Endothelial cell of umbilical vein (primary cell): ENCODE results near the gene ZC2HC1B. TPM values are rescaled to one million over a fixed set of nuclear protein-coding genes. Genes with fewer than 3 reads are reported as not detected.

Experiments used
- BruUV-seq: library from RNA; stranded (reverse); fragments of 400-500 nt; replicated peaks from 2 replicates; lab custom pipeline; 2021; lab: Mats Ljungman, UMichigan
- CTCF ChIA-PET: fragments of 300-600, 350-600 bp; sonication (Branson Sonifier 250); formaldehyde crosslinking; loops from one replicate; lab custom pipeline; 2021; ENCODE audit warnings: antibody characterized with exemption, inconsistent platforms; lab: Charles Lee
- POLR2A ChIA-PET: fragments of 300-600, 350-600 bp; sonication (Branson Sonifier 250); formaldehyde crosslinking; loops from one replicate; lab custom pipeline; 2021; ENCODE audit warnings: antibody characterized with exemption, inconsistent platforms; lab: Charles Lee
- DNase-seq: peaks from one replicate; pipeline ENCODE4 v3.0.0-alpha.2; 2011; ENCODE audit warnings: low read depth, low spot score
- FAIRE-seq: peaks from 2 replicates; lab custom pipeline; 2011; peaks lifted over from hg19 to GRCh38; lab: Jason Lieb, UNC
- H2AFZ ChIP-seq: 2 replicates; pipeline ENCODE4 v1.6.0; 2012; ENCODE audit warnings: low read depth, low read length, control low read depth, inconsistent platforms
- H3K27ac ChIP-seq: 2 replicates; pipeline ENCODE4 v1.5.1; 2011; ENCODE audit warnings: low read depth, mild to moderate bottlenecking, control low read depth, low read length, moderate library complexity; ENCODE audit not compliant: insufficient read depth
- H3K27me3 ChIP-seq, 2 experiments: 2 replicates each; pipeline versions ENCODE4 v1.6.0 to v1.6.1; 2011; ENCODE audit warnings: low read length in 2 of 2, mixed read lengths in 1 of 2; ENCODE audit not compliant: control insufficient read depth in 2 of 2, insufficient read depth in 2 of 2
- H3K36me3 ChIP-seq, 2 experiments: 2 replicates in 1 of 2; 3 replicates in 1 of 2; pipeline ENCODE4 v1.5.1; 2011; ENCODE audit warnings: low read length in 2 of 2, mild to moderate bottlenecking in 1 of 2, moderate library complexity in 1 of 2; ENCODE audit not compliant: control insufficient read depth in 2 of 2, insufficient read depth in 2 of 2; ENCODE audit errors: extremely low read depth in 1 of 2
- H3K4me1 ChIP-seq: 3 replicates; pipeline ENCODE4 v1.5.1; 2011; ENCODE audit warnings: mild to moderate bottlenecking, low read length; ENCODE audit not compliant: control insufficient read depth, insufficient read depth; ENCODE audit errors: extremely low read depth
- H3K4me2 ChIP-seq: 2 replicates; pipeline ENCODE4 v1.6.1; 2011; ENCODE audit warnings: low read length, control low read depth, mixed read lengths; ENCODE audit not compliant: insufficient read depth
- H3K4me3 ChIP-seq, 3 experiments: fragments of 200-600 bp in 1 of 3; sonication (generic), shearing (Covaris generic) in 1 of 3; replicated peaks in 1 of 3; 2 replicates each; pipeline ENCODE4 v1.5.1; 2011 to 2016; ENCODE audit warnings: control low read depth in 3 of 3, low read length in 3 of 3, mild to moderate bottlenecking in 2 of 3, inconsistent platforms in 1 of 3, low read depth in 1 of 3, moderate library complexity in 1 of 3; ENCODE audit not compliant: insufficient read depth in 1 of 3
- H3K79me2 ChIP-seq: 2 replicates; pipeline ENCODE4 v1.6.0; 2012; ENCODE audit warnings: low read length, inconsistent platforms; ENCODE audit not compliant: control insufficient read depth, insufficient read depth
- H3K9ac ChIP-seq: replicated peaks from 2 replicates; pipeline ENCODE3; 2011; ENCODE audit warnings: low read length, control low read depth; ENCODE audit not compliant: insufficient read depth; ENCODE audit errors: extremely low read depth
- H3K9me1 ChIP-seq: replicated peaks from 3 replicates; pipeline ENCODE4 v1.6.0; 2011; ENCODE audit warnings: mild to moderate bottlenecking, low read length; ENCODE audit not compliant: control insufficient read depth, insufficient read depth; ENCODE audit errors: extremely low read depth
- H3K9me3 ChIP-seq: replicated peaks from 2 replicates; pipeline ENCODE4 v1.5.1; 2012; ENCODE audit warnings: low read length, inconsistent platforms; ENCODE audit not compliant: control insufficient read depth, insufficient read depth
- H4K20me1 ChIP-seq: replicated peaks from 2 replicates; pipeline ENCODE3; 2011; ENCODE audit warnings: mild to moderate bottlenecking, low read length; ENCODE audit not compliant: control insufficient read depth, insufficient read depth; ENCODE audit errors: extremely low read depth
- EZH2 ChIP-seq: IDR thresholded peaks from 2 replicates; pipeline ENCODE4 v1.6.1; 2012; ENCODE audit warnings: borderline replicate concordance, low read depth, mild to moderate bottlenecking, moderate library complexity, low read length, inconsistent platforms; ENCODE audit not compliant: severe bottlenecking
- FOS ChIP-seq: IDR thresholded peaks from 2 replicates; pipeline ENCODE4 v1.6.1; 2011; ENCODE audit warnings: mild to moderate bottlenecking, low read length, moderate library complexity, borderline replicate concordance; ENCODE audit not compliant: insufficient read depth
- GATA2 ChIP-seq: IDR thresholded peaks from 2 replicates; pipeline ENCODE4 v1.7.0; 2011; ENCODE audit warnings: low read depth, mild to moderate bottlenecking, moderate library complexity, mixed read lengths, low read length; ENCODE audit not compliant: insufficient read length, insufficient read depth
- JUN ChIP-seq: IDR thresholded peaks from 2 replicates; pipeline ENCODE4 v1.6.1; 2011; ENCODE audit warnings: borderline replicate concordance, low read depth; ENCODE audit not compliant: insufficient read length, insufficient read depth
- MYC ChIP-seq: IDR thresholded peaks from one replicate; pipeline ENCODE4 v1.6.1; 2011; ENCODE audit warnings: mild to moderate bottlenecking, low read depth, low read length
- POLR2A ChIP-seq: IDR thresholded peaks from 2 replicates; pipeline ENCODE4 v1.6.1; 2012; ENCODE audit warnings: low read depth, mild to moderate bottlenecking, control low read depth, low read length
- POLR2AphosphoS5 ChIP-seq: IDR thresholded peaks from 2 replicates; pipeline ENCODE4 v1.6.1; 2012; ENCODE audit warnings: low read depth, mild to moderate bottlenecking, control low read depth, low read length, moderate library complexity; ENCODE audit not compliant: insufficient read depth
- dilution Hi-C: fragments of 300-500 bp; cut with MboI; formaldehyde crosslinking; loops from one replicate; pipeline ENCODE4 v1.15.0; 2019; ENCODE audit warnings: low sequenced_read_pairs; ENCODE audit not compliant: extremely low pct_ligation_motif_present
- intact Hi-C: fragments of 100-400 bp; cut with micrococcal nuclease; formaldehyde crosslinking; loops from one replicate; pipeline ENCODE4 v1.10.0; 2022
- polyA plus RNA-seq, 4 experiments: library from polyadenylated mRNA; depleted of rRNA in 3 of 4; stranded (reverse) in 3 of 4; unstranded in 1 of 4; fragments of >200 nt; gene quantifications; 2 replicates each; pipeline versions ENCODE4 v1.2.1 to v1.2.3, GENCODE V29; 2011 to 2012; ENCODE audit warnings: missing spikeins in 1 of 4
- total RNA-seq: library from RNA; stranded (reverse); gene quantifications from 2 replicates; pipeline ENCODE4 v1.2.3, GENCODE V29; 2021
- TF ChIP-seq, protein P1 (sequence below): IDR thresholded peaks from 2 replicates; pipeline ENCODE4 v1.6.1; 2011; ENCODE audit not compliant: insufficient read depth, insufficient read length
- TF ChIP-seq, protein P2 (sequence below), 2 donors: IDR thresholded peaks; 1 replicate in 1 of 2; 2 replicates in 1 of 2; pipeline ENCODE4 v1.5.1; 2011; ENCODE audit warnings: low read length in 2 of 2, mild to moderate bottlenecking in 2 of 2, moderate library complexity in 2 of 2, control low read depth in 1 of 2, inconsistent platforms in 1 of 2, low read depth in 1 of 2; ENCODE audit not compliant: insufficient read depth in 1 of 2; ENCODE audit errors: extremely low read depth in 1 of 2

ZC2HC1B gene
- total and polyA plus RNA-seq, 2 donors (not counting 3 experiments of a cell fraction or from before 2014, with no cell fraction given): not detected

DNA sequence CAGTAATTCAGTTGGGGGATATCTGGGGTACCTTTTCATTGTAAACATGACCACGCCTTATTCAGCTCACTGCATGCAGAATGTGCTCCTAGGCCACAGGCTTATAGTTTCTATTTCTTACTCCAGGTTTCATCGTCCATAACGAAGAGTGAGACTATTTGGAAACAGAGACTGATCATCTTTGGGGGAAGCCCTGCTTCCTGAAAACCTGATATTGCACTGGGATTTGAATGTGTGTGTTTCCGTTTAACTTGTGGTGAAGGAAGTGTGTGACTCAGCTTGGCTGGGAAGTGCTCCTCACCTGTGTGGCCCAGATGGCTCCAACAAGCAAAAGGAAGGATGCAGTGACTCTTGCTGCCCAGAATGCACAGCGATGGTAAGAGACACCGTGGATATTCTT, 40.7 kb upstream of the ZC2HC1B start:
- Histone ChIP-seq H4K20me1 (no peaks in the 10 kb centered on the region), H3K9ac (peak overlapping the region; percentile 70), H3K27ac (peak overlapping the region; percentile 93), H3K4me2 (peak overlapping the region; percentile 78), H3K4me1 (peaks cover 54% of the 10 kb centered on the region), H3K27me3 (no peaks in the 10 kb centered on the region), H3K79me2 (no peaks in the 10 kb centered on the region), H3K36me3 (no peaks in the 10 kb centered on the region), H3K9me1 (no peaks in the 10 kb centered on the region), H3K4me3 (no peak overlapping the region), H2AFZ (no peak overlapping the region), H3K9me3 (no peaks in the 10 kb centered on the region)
- DNase-seq (peak; percentile 84), FAIRE-seq (peak; percentile 89)
- dilution Hi-C loops: no loop called here
- intact Hi-C loops: loop anchor here (1.0 to 2.0 kb wide), 6 partner anchors 44 to 245 kb away; no protein-coding TSS in a partner anchor
- POLR2A ChIA-PET: interaction anchor here (0.8 to 3.1 kb wide), 3 partner anchors 20 to 146 kb away, joined by 3 to 11 read pairs (median 3); partner anchors contain the start of genes LTV1 and PHACTR2
- TF ChIP-seq GATA2 (peak; percentile 94), FOS (peak; percentile 99), POLR2A (peak; percentile 52), EZH2 (no peak), JUN (peak; percentile 91), POLR2AphosphoS5 (peak; percentile 92), MYC (no peak)
- TF ChIP-seq, protein P1, sequence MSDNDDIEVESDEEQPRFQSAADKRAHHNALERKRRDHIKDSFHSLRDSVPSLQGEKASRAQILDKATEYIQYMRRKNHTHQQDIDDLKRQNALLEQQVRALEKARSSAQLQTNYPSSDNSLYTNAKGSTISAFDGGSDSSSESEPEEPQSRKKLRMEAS: no peak
- TF ChIP-seq, protein P2, sequence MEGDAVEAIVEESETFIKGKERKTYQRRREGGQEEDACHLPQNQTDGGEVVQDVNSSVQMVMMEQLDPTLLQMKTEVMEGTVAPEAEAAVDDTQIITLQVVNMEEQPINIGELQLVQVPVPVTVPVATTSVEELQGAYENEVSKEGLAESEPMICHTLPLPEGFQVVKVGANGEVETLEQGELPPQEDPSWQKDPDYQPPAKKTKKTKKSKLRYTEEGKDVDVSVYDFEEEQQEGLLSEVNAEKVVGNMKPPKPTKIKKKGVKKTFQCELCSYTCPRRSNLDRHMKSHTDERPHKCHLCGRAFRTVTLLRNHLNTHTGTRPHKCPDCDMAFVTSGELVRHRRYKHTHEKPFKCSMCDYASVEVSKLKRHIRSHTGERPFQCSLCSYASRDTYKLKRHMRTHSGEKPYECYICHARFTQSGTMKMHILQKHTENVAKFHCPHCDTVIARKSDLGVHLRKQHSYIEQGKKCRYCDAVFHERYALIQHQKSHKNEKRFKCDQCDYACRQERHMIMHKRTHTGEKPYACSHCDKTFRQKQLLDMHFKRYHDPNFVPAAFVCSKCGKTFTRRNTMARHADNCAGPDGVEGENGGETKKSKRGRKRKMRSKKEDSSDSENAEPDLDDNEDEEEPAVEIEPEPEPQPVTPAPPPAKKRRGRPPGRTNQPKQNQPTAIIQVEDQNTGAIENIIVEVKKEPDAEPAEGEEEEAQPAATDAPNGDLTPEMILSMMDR (IDR thresholded peaks at IDR 0.05; ENCODE audit: extremely low read depth in 1 of 2, insufficient read depth in 1 of 2, low read depth in 1 of 2, low read length in 2 of 2): no peak
- no TSS peak for BruUV-seq
- CTCF ChIA-PET: interaction anchor here (0.8 to 4.6 kb wide), 7 partner anchors 8 to 248 kb away, joined by 3 to 34 read pairs (median 5); no protein-coding TSS in a partner anchor
